SK-N-MC (cell line): ENCODE results near the gene TIMP2.

Source experiments
- DNase-seq: peaks from one replicate; pipeline ENCODE4 v3.0.0-alpha.2; 2011; ENCODE audit warnings: low read depth, low spot score
- H3K27ac ChIP-seq: fragments of 200-600 bp; sonication (generic); 2 replicates; pipeline ENCODE4 v1.5.1; 2016; ENCODE audit warnings: mixed run types
- H3K36me3 ChIP-seq: fragments of 200-600 bp; sonication (generic); 2 replicates; pipeline ENCODE4 v1.6.1; 2017; ENCODE audit warnings: antibody characterized with exemption, low read length, mixed read lengths; ENCODE audit not compliant: insufficient read depth
- H3K4me3 ChIP-seq: fragments of 200-600 bp; sonication (generic); 2 replicates; pipeline ENCODE4 v1.5.1; 2016
- H3K9ac ChIP-seq: fragments of 200-600 bp; sonication (generic); 2 replicates; pipeline ENCODE4 v1.8.0; 2017; ENCODE audit warnings: mixed run types, mixed read lengths; ENCODE audit not compliant: insufficient read length
- H3K9me3 ChIP-seq: fragments of 200-600 bp; sonication (generic); 2 replicates; pipeline ENCODE4 v1.6.1; 2017; ENCODE audit warnings: low read depth, mild to moderate bottlenecking, antibody characterized with exemption, low read length, moderate library complexity, mixed read lengths
- EZH2 ChIP-seq: fragments of 200-600 bp; sonication (generic); IDR thresholded peaks from one replicate; pipeline ENCODE4 v1.6.1; 2017; ENCODE audit warnings: antibody characterized with exemption
- FOXP2 ChIP-seq: optimal IDR thresholded peaks from 2 replicates; pipeline ENCODE3; 2011; ENCODE audit warnings: mild to moderate bottlenecking, moderate library complexity; ENCODE audit not compliant: insufficient read depth; ENCODE audit errors: extremely low read length, control extremely low read depth
- POLR2AphosphoS5 ChIP-seq: IDR thresholded peaks from 2 replicates; pipeline ENCODE4 v1.6.1; 2012; ENCODE audit warnings: mild to moderate bottlenecking, low read depth, low read length, borderline replicate concordance

Gene TIMP2

DNA sequence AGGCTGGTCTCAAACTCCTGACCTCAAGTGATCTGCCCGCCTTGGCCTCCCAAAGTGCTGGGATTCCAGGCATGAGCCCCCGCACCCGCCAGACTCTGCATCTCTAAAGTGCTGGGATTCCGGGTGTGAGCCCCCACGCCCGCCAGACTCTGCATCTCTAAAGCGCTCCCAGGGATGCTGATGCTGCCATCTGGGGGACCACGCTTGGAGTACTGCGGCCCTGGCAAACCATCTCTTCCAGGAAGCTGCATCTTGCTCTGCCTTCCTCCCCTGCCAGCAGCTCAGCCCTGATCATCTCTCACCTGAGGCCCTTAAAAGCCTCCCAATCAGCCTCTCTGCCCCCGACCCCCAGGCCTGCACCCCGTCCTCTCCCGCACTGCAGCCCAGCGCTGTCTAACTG, 26.2 kb downstream of the TIMP2 start:
- no peak for DNase-seq
- Histone ChIP-seq H3K36me3 (peaks cover 6% of the 10 kb centered on the region; the same call in 1 of the 2 replicates), H3K27ac (no peak overlapping the region), H3K4me3 (no peak overlapping the region), H3K9ac (no peak overlapping the region), H3K9me3 (no peaks in the 10 kb centered on the region)
- TF ChIP-seq POLR2AphosphoS5, result no peak
- no peak for TF ChIP-seq EZH2
- TF ChIP-seq FOXP2, result no peak

DNA sequence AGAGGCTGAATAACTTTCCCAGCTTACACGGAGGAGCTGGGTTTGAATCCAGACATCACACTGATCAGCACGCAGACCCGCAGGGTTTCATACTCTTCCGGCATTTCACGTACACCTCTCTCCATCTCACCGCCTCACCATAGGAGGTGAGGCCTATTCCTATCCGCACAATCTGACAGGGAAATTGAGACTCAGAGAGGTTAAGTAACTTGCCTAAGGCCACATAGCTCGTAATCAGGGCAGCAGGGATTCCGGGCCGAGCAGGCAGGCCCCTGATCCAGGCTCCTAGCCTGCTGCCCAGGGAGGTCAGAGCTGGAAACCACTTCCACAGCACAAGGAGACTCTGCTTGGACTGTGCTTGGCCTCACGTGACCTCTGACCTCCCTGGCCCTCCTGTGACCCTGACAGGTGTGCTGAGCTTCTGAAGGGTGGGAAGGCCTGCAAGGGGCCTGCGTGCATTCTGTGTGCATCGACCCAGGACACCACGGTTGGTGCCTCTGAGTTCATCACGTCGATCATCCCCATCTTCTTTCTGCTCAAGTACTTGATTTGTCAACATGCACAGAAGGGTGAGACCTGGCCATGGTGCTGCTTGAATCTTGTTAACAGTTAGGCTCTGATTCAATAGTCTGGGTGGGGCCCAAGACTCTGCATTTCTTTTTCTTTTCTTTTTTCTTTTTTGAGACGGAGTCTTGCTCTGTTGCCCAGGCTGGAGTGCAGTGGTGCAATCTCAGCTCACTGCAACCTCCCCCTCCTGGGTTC, 26.9 kb downstream of the TIMP2 start:
- Histone ChIP-seq H3K27ac (no peak overlapping the region), H3K9me3 (no peaks in the 10 kb centered on the region), H3K36me3 (peaks cover 6% of the 10 kb centered on the region; the same call in 1 of the 2 replicates), H3K9ac (no peak overlapping the region), H3K4me3 (no peak overlapping the region)
- no peak for TF ChIP-seq FOXP2
- no peak for TF ChIP-seq POLR2AphosphoS5
- TF ChIP-seq EZH2, result no peak
- no peak for DNase-seq

DNA sequence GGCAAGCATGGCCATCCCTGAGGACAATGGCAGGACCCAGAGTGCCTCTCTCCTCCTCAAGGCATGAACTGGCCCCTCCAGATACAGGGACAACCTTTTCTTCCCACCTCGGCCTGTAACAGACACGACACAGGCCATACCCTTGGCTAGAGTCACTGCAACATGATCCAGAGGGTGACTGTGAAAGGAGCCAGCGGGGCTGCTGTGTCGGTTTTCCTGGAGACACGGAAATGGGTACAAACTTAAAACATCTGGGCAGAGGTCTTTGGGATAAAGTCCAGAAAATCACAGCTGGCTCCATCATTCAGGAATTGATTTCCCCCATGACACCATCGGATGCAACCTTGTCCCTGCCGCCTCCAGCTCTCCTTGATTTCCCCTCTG, 27.5 kb downstream of the TIMP2 start:
- H3K9ac ChIP-seq, result no peak overlapping the region
- H3K9me3 ChIP-seq, result no peaks in the 10 kb centered on the region
- no peak for DNase-seq
- no peak overlapping the region for H3K27ac ChIP-seq
- no peak for TF ChIP-seq FOXP2
- TF ChIP-seq POLR2AphosphoS5, result no peak
- TF ChIP-seq EZH2, result no peak
- H3K36me3 ChIP-seq, result peaks cover 6% of the 10 kb centered on the region; the same call in 1 of the 2 replicates
- no peak overlapping the region for H3K4me3 ChIP-seq

DNA sequence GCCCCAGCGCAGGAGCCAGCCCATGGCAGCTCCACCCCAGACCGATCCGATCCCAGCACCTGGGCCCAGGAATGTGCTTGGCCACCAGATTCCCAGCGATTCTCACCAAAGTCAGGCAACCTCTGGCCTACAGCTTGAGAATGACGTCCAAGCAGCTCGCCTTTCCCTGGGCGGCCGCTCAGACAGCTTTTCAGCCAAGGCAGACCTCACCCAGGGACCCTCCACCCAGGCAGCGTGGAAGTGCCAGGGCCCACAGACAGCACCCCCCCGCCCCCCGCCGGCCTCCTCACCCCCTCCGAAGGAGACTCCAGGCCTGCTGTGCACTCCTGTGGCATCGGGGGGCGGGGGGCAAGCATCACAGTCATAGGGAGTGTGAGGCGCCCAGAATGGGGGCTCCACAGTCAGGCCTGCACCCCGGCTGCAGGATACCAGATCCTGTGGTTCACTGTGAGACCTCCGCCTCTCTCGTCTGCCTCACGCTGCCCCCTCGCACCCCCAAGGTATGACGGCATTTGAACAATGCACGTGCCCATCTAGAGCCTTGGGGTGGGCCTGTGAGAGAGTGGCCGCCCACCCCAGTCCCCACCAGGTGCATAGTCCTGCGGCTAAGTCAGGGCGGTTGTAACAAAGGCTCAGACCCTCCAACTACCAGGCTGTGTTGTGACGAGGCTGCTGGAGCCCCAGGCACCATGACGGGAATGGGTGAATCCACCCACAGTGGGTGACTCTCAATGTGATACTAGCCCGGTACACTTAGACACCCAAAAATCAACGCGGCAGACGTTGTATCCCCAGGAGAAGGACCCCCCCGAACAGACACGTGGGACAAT, 28.1 kb downstream of the TIMP2 start:
- TF ChIP-seq EZH2 (no peak), POLR2AphosphoS5 (no peak), FOXP2 (no peak)
- no peak overlapping the region for H3K9ac ChIP-seq
- H3K27ac ChIP-seq, result no peak overlapping the region
- H3K4me3 ChIP-seq, result no peak overlapping the region
- H3K36me3 ChIP-seq, result peaks cover 6% of the 10 kb centered on the region; the same call in 1 of the 2 replicates
- no peak for DNase-seq
- no peaks in the 10 kb centered on the region for H3K9me3 ChIP-seq

DNA sequence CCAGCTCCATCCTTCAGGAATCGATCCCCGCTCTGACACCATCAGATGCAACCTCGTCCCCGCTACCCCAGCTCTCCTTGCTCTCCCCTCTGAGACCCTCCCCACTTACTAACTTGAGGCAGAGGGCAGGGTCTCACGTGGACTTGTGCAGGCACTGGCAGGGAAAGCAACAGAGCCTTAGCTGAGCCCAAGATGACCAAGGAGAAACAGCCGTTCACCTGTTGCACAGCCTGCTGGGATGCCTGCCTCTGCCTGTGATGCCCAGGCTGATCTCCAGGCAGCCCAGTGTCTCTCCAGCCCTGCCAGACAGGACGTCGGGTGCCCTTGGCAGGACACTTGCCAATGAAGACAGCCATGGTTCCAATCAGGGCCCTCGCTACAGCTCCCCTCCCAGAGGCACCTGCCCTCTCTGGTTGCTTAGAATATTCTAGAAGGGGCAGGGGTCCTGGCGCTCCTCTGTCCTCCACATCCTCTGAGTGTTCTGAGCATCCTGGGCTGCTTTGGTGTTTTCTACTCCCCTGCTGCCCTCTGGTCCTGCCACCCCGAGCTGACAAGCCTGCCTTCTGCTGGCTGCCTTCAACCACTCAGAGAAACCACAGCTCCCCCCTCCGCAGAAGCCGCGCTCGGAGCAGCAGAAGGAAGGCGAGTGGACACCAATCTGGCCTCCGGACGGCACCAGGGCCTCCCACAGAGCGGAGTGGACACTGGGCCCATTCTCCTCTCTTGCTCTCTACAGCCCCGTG, 28.9 kb downstream of the TIMP2 start:
- H3K9ac ChIP-seq, result no peak overlapping the region

DNA sequence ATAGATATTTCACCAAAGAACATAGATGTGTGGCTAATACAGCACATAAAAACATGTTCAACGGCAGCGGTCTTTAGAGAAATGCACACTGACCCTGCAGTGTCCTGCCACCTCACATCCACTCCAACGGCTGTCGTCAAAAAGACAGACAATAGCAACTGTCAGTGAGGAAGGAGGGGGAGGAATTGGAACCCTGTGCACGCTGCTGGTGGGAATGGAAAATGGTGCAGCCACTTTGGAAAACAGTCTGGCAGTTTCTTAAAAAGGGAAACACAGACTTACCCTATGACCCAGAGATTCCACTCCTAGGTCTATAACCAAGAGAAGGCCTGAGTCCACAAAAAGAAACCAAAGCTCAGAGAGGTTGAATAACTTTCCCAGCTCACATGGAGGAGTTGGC, 29.9 kb downstream of the TIMP2 start:
- Histone ChIP-seq H3K27ac (no peak overlapping the region), H3K9me3 (no peaks in the 10 kb centered on the region), H3K9ac (no peak overlapping the region), H3K36me3 (no peaks in the 10 kb centered on the region), H3K4me3 (no peak overlapping the region)
- TF ChIP-seq EZH2 (no peak), POLR2AphosphoS5 (no peak), FOXP2 (no peak)
- no peak for DNase-seq

More for the DNA sequence above, 28.9 kb downstream of the TIMP2 start:
- TF ChIP-seq EZH2 (no peak), FOXP2 (no peak), POLR2AphosphoS5 (no peak)
- H3K9me3 ChIP-seq, result no peaks in the 10 kb centered on the region
- H3K4me3 ChIP-seq, result no peak overlapping the region
- H3K27ac ChIP-seq, result no peak overlapping the region
- H3K36me3 ChIP-seq, result peaks cover 6% of the 10 kb centered on the region; the same call in 1 of the 2 replicates
- no peak for DNase-seq

DNA sequence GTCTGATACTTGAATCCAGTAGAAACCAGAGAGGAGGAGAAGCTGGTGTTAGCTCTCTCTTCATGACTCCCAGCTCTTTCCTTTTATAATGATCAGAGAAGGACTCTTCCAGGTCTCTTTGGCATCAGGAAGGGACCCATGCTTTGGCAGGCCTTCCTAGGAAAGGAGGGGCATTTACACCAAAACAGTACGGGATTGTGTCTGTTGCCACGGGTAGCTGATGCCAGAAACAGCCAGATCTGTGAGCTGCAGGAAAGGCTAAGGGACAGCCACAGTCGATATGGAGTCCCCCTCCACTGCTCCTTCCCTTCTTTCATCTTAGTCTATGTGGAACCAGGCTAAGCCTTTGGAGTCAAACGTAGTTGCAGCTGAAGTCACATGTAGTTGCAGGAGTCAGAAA, 31.5 kb downstream of the TIMP2 start:
- Histone ChIP-seq H3K36me3 (no peaks in the 10 kb centered on the region), H3K27ac (0 out of 2 replicates have a peak overlapping the region, but pooled peaks have one; percentile 1), H3K4me3 (no peak overlapping the region), H3K9me3 (no peaks in the 10 kb centered on the region), H3K9ac (no peak overlapping the region)
- no peak for TF ChIP-seq FOXP2
- TF ChIP-seq POLR2AphosphoS5, result no peak
- no peak for TF ChIP-seq EZH2
- no peak for DNase-seq
